GM21825 (cell line): ENCODE results near the gene ALOX12B.
"Not testable (repeated sequence)": the region's sequence is repeated elsewhere in the genome, so short reads cannot be mapped to it uniquely, and the experiment has no call there.

Source experiments
- ATAC-seq: cut with Tn5 transposase; IDR thresholded peaks from one replicate; pipeline ENCODE4 v1.9.1; 2021; ENCODE audit warnings: mild to moderate bottlenecking, moderate library complexity; ENCODE audit not compliant: unreplicated experiment

ALOX12B gene

GRCh38 chr17:8089728-8090127 is 2.2 kb upstream of the ALOX12B start:
- no peak for ATAC-seq

GRCh38 chr17:8087952-8088230 is 375 bp upstream of the ALOX12B start:
- no peak for ATAC-seq

GRCh38 chr17:8084250-8084649 is 3.3 kb downstream of the ALOX12B start:
- no peak for ATAC-seq

- ATAC-seq, result no peak
Observed at GRCh38 chr17:8082292-8082691, 5.2 kb downstream of the ALOX12B start.

GRCh38 chr17:8081876-8082275 is 5.6 kb downstream of the ALOX12B start:
- ATAC-seq, result no peak

GRCh38 chr17:8080799-8081219 is 6.7 kb downstream of the ALOX12B start:
- no peak for ATAC-seq

GRCh38 chr17:8080208-8080798 is 7.2 kb downstream of the ALOX12B start:
- ATAC-seq, result no peak

- ATAC-seq, result peak; percentile 65
Observed at GRCh38 chr17:8079291-8080207, 8.0 kb downstream of the ALOX12B start.

- ATAC-seq, result not testable (repeated sequence)
Observed at GRCh38 chr17:8077939-8078338, 9.6 kb downstream of the ALOX12B start.

GRCh38 chr17:8076502-8077266 is 10.8 kb downstream of the ALOX12B start:
- ATAC-seq, result no peak

GRCh38 chr17:8075574-8076342 is 11.8 kb downstream of the ALOX12B start:
- ATAC-seq, result no peak

- no peak for ATAC-seq
Observed at GRCh38 chr17:8075081-8075480, 12.4 kb downstream of the ALOX12B start.

GRCh38 chr17:8074554-8074953 is 13.0 kb downstream of the ALOX12B start:
- ATAC-seq, result no peak

GRCh38 chr17:8073627-8074484 is 13.7 kb downstream of the ALOX12B start:
- peak; percentile 47 for ATAC-seq

GRCh38 chr17:8072729-8073461 is 14.6 kb downstream of the ALOX12B start:
- no peak for ATAC-seq

- no peak for ATAC-seq
Observed at GRCh38 chr17:8072341-8072728, 15.2 kb downstream of the ALOX12B start.

- no peak for ATAC-seq
Observed at GRCh38 chr17:8071496-8071895, 16.0 kb downstream of the ALOX12B start.

- ATAC-seq, result no peak
Observed at GRCh38 chr17:8069587-8069860, 18.0 kb downstream of the ALOX12B start.

- ATAC-seq, result no peak
Observed at GRCh38 chr17:8068736-8069586, 18.6 kb downstream of the ALOX12B start.
